ENCODE data around the gene CCDC134. TPM values are rescaled to one million over a fixed set of nuclear protein-coding genes. Genes with fewer than 3 reads are reported as not detected.

CCDC134 gene
- total and polyA plus RNA-seq, 9 of the 15 experiments (the other 6 are each of a cell fraction or from before 2014, with no cell fraction given), result 0.56 to 11.9 (median 5.3) TPM

DNA sequence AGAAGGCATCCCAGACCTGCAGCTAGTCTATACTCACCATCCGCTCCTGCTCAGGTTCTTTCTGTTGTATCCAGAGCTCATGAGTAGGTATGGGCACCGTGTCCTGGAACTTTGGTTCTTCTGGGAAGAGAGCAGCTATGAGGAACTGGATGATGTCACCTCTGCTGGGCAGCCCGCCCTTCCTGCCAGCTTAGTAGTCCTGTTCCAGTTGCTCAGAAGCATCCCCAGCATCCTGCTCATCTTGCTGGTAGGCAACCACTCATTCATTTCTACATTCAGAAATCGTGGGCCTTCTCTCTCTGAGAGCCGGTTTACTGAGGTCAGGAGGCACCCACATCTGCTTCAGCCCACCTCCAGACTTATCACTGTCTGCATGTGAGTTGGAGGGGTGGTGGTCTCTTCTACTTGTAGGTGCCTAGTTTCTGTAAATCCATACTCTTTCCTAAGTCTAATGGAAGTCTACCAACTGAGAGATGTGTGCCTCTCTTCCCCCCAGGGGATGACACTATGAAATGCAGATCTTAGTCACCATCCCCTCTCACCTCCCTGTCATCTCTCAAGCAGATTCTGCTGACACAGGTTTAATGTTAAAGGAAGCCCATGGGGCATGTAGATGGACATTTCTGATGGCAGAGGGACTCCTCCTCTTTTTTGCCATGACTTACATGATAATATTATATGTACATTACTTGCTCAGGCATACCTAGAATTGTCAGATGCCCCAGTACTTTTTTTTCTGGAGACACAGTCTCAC lies 29.6 kb upstream of the CCDC134 start:
- Histone ChIP-seq H3K9me3 (replicated peaks; ENCODE audit: control insufficient read depth, insufficient read depth, low read depth, low read length) (no peaks in the 10 kb centered on the region), H3K4me2 (ENCODE audit: insufficient read depth, low read length) (no peak overlapping the region), H3K9ac (ENCODE audit: insufficient read depth in 1 of 2, low read depth in 2 of 2, low read length in 2 of 2) (no peak overlapping the region), H2AFZ (ENCODE audit: low read depth, low read length) (no peak overlapping the region), H3K27me3 (ENCODE audit: control insufficient read depth in 2 of 2, insufficient read depth in 2 of 2, low read length in 2 of 2) (peaks cover 0 to 2% of the 10 kb centered on the region in 2 experiments; a peak in 1 of 5 replicates), H3K9me1 (ENCODE audit: control insufficient read depth, insufficient read depth, low read length) (no peaks in the 10 kb centered on the region), H3K4me1 (replicated peaks in 1 of 2; ENCODE audit: control insufficient read depth in 2 of 2, insufficient read depth in 2 of 2, low read length in 2 of 2) (no peaks in the 10 kb centered on the region), H3K79me2 (ENCODE audit: control insufficient read depth, insufficient read depth, low read length) (no peaks in the 10 kb centered on the region), H3K36me3 (ENCODE audit: control insufficient read depth, insufficient read depth, low read length) (no peaks in the 10 kb centered on the region), H3K4me3 (no peak overlapping the region), H4K20me1 (replicated peaks; ENCODE audit: control insufficient read depth, insufficient read depth, low read length) (no peaks in the 10 kb centered on the region), H3K27ac (ENCODE audit: extremely low read depth, low read depth, low read length) (no peak overlapping the region)
- BruUV-seq (replicated peaks), result no TSS peak
- no peak for DNase-seq (ENCODE audit: extremely low read depth in 1 of 4, low spot score in 3 of 4)
- ChIA-PET CTCF (ENCODE audit: low intra/inter-chr PET ratio) (no interaction called here), POLR2A (interaction anchor here (0.6 to 1.1 kb wide), 3 partner anchors 23 to 215 kb away, joined by 3 to 5 read pairs (median 3); partner anchors contain the start of gene SNU13)
- ATAC-seq, result no peak
- in situ Hi-C loops (cut with MboI) (no loop called here), intact Hi-C loops (cut with micrococcal nuclease) (no loop called here)
- 3% methylated on average over 5 of the region's 5 CpGs for WGBS (ENCODE audit: insufficient coverage, low coverage, missing lambda C conversion rate)
- TF ChIP-seq MAFF (IDR thresholded peaks at IDR 0.05; ENCODE audit: low read length), result peak; percentile 39
- TF ChIP-seq C11orf30 (IDR thresholded peaks at IDR 0.05; ENCODE audit: low read depth), result peak; percentile 68; the same call in 1 of the 2 replicates
- TF ChIP-seq ZNF316 (IDR thresholded peaks at IDR 0.05), result peak; percentile 66; the same call in 1 of the 2 replicates
- TF ChIP-seq SPI1 (IDR thresholded peaks at IDR 0.05; ENCODE audit: borderline replicate concordance, low read depth, low read length), result no peak
- 0 out of 2 replicates have a peak, but pooled peaks have one; percentile 27 for TF ChIP-seq MAFK (IDR thresholded peaks at IDR 0.05; ENCODE audit: low read length)
- peak; percentile 28; the same call in 1 of the 2 replicates for TF ChIP-seq MAFG (tag; conservative IDR thresholded peaks at IDR 0.05)
- no peak for FAIRE-seq

GRCh38 chr22:41772198-41772597 lies 28.3 kb upstream of the CCDC134 start:
- CTCF ChIA-PET (ENCODE audit: low intra/inter-chr PET ratio), result no interaction called here
- POLR2A ChIA-PET, result no interaction called here
- H3K4me1 ChIP-seq (replicated peaks in 1 of 2; ENCODE audit: control insufficient read depth in 2 of 2, insufficient read depth in 2 of 2, low read length in 2 of 2), result no peaks in the 10 kb centered on the region
- H3K9me3 ChIP-seq (replicated peaks; ENCODE audit: control insufficient read depth, insufficient read depth, low read depth, low read length), result no peaks in the 10 kb centered on the region
- intact Hi-C loops (cut with micrococcal nuclease) (no loop called here), in situ Hi-C loops (cut with MboI) (no loop called here)
- H3K36me3 ChIP-seq (ENCODE audit: control insufficient read depth, insufficient read depth, low read length), result no peaks in the 10 kb centered on the region
- H3K4me2 ChIP-seq (ENCODE audit: insufficient read depth, low read length), result no peak overlapping the region
- no TSS peak for BruUV-seq (replicated peaks)
- H3K4me3 ChIP-seq, result no peak overlapping the region
- 3% methylated on average over 4 of the region's 4 CpGs for WGBS (ENCODE audit: insufficient coverage, low coverage, missing lambda C conversion rate)
- H3K9ac ChIP-seq (ENCODE audit: insufficient read depth in 1 of 2, low read depth in 2 of 2, low read length in 2 of 2), result no peak overlapping the region
- H3K79me2 ChIP-seq (ENCODE audit: control insufficient read depth, insufficient read depth, low read length), result no peaks in the 10 kb centered on the region
- ATAC-seq (no peak), DNase-seq (ENCODE audit: extremely low read depth in 1 of 4, low spot score in 3 of 4) (no peak), FAIRE-seq (no peak)
- H3K9me1 ChIP-seq (ENCODE audit: control insufficient read depth, insufficient read depth, low read length), result no peaks in the 10 kb centered on the region
- no peaks in the 10 kb centered on the region for H4K20me1 ChIP-seq (replicated peaks; ENCODE audit: control insufficient read depth, insufficient read depth, low read length)
- H2AFZ ChIP-seq (ENCODE audit: low read depth, low read length), result no peak overlapping the region
- no peak overlapping the region for H3K27ac ChIP-seq (ENCODE audit: extremely low read depth, low read depth, low read length)
- peaks cover 0 to 2% of the 10 kb centered on the region in 2 experiments; a peak in 1 of 5 replicates for H3K27me3 ChIP-seq (ENCODE audit: control insufficient read depth in 2 of 2, insufficient read depth in 2 of 2, low read length in 2 of 2)
- TF ChIP-seq HNRNPK (IDR thresholded peaks at IDR 0.05; ENCODE audit: low read depth, low read length, poor library complexity, severe bottlenecking) (no peak), FIP1L1 (IDR thresholded peaks at IDR 0.05; ENCODE audit: low read depth, low read length, poor library complexity, severe bottlenecking) (no peak), ZNF395 (CRISPR knock-in tag; IDR thresholded peaks at IDR 0.05) (no peak), ZNF717 (CRISPR knock-in tag; IDR thresholded peaks at IDR 0.05) (no peak), CAMTA2 (CRISPR knock-in tag; conservative IDR thresholded peaks at IDR 0.05) (no peak), RBM15 (IDR thresholded peaks at IDR 0.05; ENCODE audit: insufficient read depth, low read length) (no peak), ZNF347 (CRISPR knock-in tag; IDR thresholded peaks at IDR 0.05; ENCODE audit: low read depth) (no peak)

Data from K562 (cell line).